ENCODE results near the gene ZNF8.
"Not testable (repeated sequence)": the region's sequence is repeated elsewhere in the genome, so short reads cannot be mapped to it uniquely, and the experiment has no call there.

ZNF8 gene

DNA sequence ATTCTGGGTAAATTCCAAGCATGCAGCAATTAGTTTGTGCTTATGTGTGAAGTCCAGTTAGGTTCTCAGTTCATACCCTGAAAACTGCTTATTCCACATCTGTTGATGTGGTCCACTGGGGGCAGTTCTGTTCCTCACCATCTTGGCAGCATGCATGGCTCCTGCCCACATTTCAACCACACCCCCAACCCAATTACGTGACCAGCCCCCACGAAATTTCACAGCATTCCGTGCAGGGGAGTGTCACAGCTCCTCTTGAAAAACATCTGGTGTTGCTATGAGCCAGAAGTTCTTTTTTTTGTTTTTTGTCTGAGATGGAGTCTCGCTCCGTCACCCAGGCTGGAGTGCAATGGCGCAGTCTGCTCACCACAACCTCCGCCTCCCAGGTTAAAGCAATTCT lies 17.3 kb downstream of the ZNF8 start:
- DNase-seq (ENCODE audit: low read depth) = no peak

DNA sequence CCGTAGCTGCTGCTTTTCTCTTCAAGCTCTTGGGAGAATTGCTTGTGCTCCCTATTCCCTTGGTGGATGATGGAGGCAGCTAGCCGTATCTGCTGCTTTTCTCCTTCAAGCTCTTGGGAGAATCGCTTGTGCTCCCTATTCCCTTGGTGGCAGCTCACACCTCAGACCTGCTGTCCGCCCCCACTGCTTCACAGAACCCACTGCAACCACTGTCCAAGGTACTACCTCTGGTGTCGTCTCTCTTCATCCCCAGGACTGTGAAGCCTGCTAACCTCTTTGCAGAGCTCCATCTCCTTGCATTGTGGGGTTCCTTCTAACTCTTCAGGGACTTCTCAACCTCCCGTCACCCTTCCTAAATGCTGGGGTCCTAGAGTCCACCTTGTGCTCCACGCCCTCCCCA lies 21.9 kb downstream of the ZNF8 start:
- no peak for DNase-seq (ENCODE audit: low read depth)

DNA sequence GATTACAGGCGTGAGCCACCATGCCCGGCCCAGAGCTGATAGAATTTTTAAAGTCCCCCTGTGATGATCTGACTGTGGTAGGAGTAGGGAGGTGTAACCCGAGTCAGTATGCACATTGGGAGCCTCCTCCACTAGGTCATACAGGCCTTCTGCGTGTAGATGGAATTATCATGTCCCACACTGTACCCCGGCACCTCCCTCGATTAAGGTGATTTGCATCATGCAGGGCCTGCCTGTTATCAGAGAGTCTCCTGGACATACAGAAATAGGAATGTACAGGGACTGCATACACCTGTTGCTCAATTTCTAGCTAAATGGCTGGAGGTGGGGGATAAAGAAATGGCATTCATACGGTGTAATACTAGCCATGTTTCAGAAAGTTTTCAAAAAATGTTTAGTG lies 25.5 kb downstream of the ZNF8 start:
- no peak for DNase-seq (ENCODE audit: low read depth)

DNA sequence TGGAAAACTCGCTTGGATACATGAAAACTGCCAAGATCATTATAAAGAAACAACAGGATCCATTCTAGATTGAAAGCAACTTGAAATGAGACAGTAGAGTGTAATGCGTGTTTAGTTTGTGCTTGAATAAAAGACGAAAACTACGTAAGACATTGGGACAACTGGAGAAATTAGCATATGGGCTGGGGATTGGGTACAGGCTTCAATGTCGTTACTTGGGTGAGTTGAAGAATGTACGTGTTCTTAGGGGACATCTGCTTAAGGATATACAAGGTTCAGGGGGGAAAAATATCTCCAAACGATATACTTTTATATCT lies 26.0 kb downstream of the ZNF8 start:
- no peak for DNase-seq (ENCODE audit: low read depth)

DNA sequence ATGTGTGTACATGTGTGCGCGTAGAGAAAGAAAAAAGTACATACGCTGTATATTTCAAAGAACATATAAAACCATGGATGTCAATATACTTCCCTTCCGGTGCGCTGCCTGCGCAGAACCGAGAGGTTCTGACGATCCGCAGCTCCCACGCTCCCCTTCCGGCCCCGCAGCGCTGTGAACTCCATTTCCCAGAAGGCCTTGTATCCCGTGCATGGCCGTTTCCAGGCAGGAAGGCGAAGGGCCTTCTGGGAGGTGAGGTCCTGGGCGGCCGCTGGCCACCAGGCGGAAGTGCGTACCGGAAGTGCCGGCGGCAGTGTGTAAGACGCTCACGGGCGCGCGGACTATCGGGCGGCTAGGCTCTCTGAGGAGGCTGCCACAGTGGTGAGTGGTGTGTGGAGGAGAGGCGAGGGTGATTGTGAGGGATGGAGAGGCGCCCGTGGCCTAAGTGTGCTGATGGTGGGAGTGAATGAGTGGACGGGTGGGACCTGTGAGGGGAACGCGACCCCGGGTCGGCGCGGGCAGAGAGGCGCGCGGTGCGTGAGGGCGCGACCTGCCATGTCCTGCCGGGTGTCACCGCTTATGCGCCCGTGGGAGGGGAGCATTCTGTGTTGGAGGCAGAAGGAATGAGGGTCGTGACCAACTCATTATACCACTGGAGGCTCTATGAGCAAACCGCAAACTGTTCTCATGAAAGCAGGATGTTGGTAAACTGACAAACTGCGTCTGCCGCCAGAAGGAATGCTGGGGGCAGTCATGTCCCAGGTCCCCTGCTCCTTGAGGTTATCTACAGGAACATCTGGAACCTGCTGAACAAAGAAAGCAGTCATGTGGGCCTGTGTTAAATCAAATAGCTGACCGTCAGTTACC lies 26.5 kb downstream of the ZNF8 start, which contains the start of gene ERVK3-1:
ERVK3-1 (plus strand) TSS at position 313 of the 867 bp plus-strand sequence. CDS start 6,792 bp downstream, outside the sequence.
- DNase-seq (ENCODE audit: low read depth) = peak; percentile 93

DNA sequence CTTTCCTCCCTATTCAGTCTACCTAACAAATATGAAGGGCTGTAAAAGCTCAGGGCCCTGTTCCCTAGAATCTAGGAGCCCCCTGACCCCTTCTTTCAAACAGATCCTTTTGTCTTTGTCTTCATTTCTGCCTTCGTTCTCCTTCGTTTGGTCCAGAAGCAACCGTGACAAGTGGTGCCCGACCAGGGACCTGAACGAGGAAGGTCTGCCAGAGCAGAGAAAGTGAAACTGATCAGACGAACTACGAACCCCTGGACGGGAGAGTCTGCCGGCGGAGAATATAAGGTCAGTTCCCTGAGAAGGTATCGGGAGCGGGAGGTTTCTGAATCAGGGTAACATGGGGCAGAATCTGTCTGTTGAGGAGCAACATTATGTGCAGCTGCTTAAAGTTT lies 27.2 kb downstream of the ZNF8 start:
- DNase-seq (ENCODE audit: low read depth) = no peak

DNA sequence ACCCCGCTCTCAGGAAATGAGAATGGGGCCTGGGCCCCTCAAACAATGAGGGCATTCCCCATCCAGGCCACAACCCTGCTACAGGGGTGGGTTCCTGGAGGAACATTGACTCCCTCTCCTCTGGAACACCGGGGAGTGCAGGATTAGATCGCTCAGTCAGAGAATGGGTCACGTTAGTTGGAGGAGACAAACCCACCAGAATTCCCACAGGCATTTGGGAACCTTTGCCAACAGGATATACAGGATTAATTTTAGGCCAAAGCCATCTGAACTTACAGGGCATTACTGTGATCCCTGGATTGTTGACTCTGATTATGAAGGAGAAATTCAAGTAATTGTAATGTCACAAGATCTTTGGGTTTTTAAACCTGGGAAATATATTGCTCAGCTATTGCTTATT lies 29.0 kb downstream of the ZNF8 start:
- no peak for DNase-seq (ENCODE audit: low read depth)

DNA sequence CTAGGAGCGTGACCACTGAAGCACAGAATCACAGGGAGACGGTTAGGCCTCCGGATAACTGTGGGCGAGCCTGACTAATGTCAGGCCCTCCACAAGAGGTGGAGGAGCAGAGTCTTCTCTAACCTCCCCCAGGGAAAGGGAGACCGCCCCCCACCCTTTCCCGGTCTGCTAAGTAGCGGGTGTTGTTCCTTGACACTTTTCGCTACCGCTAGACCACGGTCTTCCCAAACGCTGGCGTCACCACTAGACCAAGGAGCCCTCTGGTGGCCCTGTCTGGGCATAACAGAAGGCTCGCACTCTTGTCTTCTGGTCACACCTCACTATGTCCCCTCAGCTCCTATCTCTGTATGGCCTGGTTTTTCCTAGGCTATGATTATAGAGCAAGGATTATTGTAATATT lies 31.9 kb downstream of the ZNF8 start:
- DNase-seq (ENCODE audit: low read depth) = not testable (repeated sequence)

DNA sequence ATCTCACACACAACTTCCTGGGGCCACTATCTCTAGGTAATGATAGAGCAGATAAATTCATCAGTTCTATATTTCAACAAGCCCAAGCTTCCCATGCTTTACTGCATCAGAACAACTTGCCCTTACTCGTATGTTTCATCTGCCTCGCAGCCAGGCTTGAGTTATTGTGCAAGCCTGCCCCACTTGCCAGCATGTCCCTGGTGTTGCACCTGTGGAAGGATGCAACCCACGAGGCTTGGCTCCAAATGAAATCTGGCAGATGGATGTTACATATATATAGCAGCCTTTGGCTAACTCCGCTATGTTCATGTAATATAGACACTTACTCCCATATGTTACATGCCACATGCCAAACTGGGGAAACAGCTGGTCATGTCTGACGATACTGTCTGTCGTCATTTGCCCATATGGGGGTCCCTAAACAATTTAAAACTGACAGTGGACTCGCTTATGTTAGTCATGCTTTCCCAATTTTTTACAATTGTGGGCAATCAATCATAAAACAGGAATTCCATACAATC lies 32.6 kb downstream of the ZNF8 start:
- DNase-seq (ENCODE audit: low read depth) = no peak

DNA sequence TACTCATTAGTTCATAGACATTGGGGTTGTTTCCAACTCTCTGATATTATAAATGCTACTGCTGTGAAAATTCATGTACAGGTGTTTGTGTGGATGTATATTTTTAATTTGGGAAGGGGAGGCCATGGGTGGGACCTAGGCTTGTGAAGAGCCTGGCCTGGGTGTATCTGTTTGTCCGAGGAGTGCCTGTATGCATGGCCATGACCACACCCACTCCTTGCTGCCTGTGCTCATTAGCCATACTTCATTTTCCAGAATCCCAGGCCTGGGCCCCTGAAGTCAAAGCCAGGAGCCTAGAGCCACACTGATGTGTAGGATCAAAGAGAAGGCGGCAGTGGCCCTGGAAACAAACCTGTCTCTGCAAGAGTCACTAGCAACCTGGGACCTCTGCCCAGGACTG lies 36.8 kb downstream of the ZNF8 start:
- no peak for DNase-seq (ENCODE audit: low read depth)

DNA sequence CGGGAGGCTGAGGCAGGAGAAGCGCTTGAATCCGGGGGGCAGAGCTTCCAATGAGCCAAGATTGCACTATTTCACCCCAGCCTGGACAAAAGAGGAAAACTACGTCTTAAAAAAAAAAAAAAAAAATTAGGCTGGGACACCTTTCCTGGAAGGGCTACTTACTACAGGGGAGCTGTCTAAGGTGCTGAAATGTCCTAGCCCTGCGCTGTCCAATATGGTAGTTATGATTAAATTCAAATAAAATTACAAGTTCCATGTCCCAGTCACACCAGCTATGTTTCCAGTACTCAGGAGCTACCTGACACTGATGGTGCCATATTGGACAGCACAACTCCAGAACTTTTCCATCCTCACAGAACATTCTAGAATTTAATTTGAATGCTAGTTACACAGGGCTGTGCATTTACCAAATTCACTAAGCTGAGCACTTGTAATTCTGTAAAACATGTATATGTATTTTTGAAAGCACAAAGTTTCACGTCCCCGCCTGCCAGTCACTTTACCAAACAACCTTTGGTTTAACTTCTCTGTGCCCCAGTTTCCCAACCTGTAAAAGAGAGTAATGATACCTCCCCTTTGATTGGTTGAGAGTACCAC lies 38.8 kb downstream of the ZNF8 start:
- DNase-seq (ENCODE audit: low read depth) = no peak

DNA sequence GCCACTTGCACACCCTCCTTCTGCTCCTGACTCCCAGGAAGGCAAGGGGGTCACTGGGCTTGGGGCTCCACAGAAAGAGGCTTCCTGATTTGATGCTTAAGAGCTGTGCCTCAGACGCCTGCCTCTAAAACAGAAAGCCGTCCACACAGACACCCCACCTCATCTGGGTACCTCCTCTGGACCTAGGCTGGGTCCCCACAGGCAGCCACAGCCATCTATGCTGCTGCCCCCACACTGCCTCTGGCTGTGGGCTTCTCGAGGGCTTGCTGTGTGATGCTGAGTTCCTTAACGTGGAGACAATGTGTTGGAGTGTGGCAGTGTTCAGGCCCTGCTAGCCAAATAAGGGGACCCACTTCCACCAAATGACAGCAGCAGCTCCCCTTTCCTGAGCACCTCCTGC lies 39.5 kb downstream of the ZNF8 start:
- no peak for DNase-seq (ENCODE audit: low read depth)

DNA sequence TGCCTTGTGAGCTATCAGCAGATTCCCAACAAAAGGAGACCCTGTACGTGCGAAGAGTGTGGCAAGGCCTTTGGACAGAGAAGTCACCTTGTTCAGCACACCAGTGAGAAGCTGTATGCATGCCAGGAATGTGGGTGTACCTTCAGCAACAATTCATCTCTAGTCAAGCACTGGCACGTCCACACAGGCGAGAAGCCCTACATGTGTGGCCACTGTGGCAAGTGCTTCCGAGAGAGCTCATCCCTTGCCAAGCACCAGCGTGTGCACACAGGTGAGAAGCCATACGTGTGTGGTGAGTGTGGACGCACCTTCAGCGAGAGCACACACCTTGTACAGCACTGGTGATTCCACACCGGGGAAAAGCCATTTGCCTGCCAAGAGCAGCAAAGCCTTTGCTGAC lies 40.5 kb downstream of the ZNF8 start:
- DNase-seq (ENCODE audit: low read depth) = no peak

DNA sequence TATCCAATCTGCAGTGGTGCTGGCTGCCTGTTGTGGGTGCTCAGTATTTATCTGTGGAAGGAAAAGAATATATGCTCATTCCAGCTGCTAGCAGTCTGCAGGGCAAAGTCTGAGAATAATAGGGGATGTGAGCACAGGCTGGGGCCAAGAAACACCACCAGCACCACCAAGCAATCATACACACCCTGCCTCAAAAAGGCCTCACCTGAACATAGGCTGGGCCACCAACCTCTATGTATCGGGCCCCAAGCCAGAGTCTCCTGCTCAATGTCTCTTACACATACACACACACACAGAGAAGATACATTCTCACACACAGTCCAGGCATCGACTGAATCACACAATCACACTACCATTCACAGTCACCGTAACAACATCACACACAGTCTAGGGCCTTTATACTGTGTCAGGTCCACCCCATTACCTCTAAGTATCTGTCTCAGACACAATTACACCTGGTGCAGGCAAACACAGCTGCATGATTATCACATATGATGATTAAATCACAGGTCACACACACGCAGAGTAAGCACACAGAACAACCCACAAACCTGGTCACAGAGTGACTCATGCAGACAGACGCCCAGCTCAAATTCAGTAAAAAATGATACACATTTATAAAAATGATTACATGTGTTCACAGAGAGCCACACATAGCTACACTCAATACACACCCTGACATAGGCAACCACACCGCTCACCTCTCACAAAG lies 46.7 kb downstream of the ZNF8 start:
- no peak for DNase-seq (ENCODE audit: low read depth)

DNA sequence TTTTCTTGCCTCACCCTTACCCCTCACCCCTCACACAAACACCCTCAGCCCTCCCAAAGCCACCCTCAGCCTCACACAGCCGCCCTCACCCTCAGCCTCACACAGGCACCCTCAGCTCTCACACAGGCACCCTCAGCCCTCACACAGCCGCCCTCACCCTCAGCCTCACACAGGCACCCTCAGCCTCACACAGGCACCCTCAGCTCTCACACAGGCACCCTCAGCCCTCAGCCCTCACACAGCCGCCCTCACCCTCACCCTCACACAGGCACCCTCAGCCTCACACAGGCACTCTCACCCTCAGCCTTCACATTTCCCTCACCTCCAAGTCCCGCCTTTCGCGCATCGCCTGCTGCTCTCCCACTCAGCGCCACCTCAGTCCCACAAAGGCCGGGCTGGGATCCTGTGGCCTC lies 47.8 kb downstream of the ZNF8 start:
- DNase-seq (ENCODE audit: low read depth) = no peak

DNA sequence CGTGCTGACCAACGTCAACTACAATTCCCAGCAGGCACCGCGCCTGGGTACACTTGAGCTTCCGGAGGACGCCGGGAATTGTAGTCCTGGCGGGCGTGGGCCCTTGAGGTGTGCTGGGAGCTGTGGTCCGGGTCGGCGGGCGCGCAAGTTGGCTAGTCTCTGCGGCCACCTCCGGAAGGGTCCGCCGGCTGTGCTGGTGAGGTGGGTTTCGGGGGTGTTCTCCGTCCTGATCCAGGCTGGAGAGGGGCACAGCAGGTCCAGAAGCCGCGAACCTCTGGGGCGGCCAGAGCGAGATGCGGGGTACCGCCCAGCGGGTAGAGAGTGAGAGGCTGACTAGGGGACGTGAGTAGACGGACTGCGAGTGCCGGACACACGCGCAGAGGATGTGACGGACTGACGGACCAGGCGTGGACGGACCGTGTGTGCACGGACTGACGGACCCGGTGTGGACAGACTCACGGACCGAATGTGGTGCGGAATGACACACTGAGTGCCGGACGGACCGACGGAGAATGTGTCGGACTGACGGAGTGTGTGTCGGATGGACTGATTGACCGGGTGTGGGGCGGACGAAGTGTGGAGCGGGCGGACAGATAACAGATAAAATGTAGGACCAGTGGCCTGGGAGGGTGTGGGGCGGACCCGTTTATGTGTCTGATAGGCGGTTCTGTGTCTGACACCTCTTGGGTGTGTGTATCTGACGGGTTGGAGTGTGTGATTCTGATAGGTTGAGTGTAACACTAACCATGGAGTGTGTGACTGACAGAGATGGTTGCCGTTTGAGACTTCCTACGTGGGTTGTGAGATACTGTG lies 48.4 kb downstream of the ZNF8 start, which contains the start of gene ZSCAN22:
ZSCAN22 (plus strand) TSS at position 81 of the 813 bp plus-strand sequence. CDS start 7,809 bp downstream, outside the sequence.
- DNase-seq (ENCODE audit: low read depth) = peak; percentile 91

DNA sequence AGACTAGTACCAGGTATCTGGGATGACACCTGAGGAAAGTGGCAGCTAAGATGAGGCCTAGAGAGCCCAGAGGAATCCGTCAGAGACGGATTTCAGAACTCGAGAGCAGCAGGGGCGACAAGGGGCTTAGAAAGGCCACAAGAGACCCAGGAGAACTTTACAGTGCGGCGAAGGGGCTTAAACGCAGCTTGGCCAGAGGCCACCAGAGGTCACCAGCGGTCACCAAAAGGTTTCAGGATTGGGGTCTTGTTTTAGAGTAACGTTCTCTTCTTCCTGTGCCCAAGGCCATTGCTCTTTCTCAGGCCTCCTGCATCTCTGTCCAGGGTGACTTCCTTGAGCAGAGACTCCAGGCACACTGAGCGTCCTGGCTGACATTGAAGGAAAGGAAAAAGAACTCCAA lies 50.2 kb downstream of the ZNF8 start:
- DNase-seq (ENCODE audit: low read depth) = no peak

DNA sequence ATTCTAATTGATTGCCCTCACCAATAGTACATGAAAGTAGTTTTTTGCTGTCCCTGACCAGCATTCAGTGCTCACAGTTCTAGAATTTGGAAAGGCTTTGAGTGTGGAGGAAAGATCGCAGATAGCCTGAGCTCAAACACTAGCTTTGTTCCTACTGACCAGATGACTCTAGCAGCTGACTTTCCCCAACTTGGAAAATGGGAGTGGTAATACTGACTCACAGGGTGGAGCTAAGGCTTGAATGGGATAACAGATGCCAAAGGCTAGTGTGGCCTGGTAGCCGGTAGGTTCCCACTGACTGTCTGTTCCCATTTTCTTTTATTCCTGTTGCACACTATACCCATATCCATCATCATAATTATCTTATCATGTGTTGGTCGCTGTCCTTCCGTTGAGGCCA lies 51.7 kb downstream of the ZNF8 start:
- peak; percentile 58 for DNase-seq (ENCODE audit: low read depth)

DNA sequence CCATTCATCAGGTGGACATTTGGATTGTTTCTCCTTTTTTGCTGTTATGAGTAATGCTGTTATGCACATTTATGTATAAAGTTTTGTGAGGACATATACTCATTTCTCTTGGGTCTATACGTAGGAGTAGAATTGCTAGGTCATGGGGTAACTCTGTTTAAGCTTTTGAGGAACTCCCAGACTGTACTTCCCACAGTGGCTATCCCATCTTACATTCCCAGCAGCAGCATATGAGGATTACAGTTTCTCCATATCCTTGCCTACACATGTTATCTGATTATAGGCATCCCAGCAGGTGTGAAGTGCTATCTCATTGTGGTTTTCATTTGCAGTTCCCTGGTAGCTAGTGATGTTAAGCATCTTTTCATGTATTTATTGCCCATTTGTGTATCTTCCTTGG lies 53.9 kb downstream of the ZNF8 start:
- DNase-seq (ENCODE audit: low read depth) = no peak

DNA sequence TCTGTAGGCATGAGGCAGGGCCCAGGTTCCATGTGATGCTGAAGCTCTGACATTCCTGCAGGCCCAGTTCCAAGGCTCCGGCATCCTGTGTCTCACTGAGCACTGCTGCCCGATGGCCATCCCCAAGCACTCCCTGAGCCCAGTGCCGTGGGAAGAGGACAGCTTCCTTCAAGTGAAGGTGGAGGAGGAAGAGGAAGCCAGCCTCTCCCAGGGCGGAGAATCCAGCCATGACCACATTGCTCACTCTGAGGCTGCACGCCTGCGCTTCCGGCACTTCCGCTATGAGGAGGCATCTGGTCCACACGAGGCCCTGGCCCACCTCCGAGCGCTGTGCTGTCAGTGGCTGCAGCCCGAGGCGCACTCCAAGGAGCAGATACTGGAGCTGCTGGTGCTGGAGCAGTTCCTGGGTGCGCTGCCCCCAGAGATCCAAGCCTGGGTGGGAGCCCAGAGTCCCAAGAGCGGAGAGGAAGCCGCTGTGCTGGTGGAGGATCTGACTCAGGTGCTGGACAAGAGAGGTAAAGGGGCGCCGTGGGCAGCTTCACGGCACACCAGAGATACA lies 56.0 kb downstream of the ZNF8 start:
- no peak for DNase-seq (ENCODE audit: low read depth)

DNA sequence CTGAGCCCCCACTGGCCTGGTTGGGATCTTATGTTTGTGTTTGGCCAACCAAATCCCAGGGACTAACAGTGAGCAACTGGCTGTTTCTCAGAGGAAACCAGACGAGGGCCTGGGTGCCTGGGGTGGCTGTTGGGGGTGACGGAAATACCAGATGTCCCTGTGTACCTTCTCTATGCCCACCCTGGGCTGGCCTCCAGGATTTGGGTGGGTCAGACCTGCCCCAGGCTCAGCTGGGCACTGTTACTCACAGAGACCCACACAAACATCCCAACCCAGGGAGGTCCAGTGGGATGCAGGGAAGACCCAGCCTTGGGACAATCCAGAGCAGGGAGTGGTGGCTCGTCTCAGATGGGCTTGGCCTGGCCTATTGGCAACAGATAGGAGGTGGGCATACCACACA lies 56.9 kb downstream of the ZNF8 start:
- DNase-seq (ENCODE audit: low read depth) = no peak

DNA sequence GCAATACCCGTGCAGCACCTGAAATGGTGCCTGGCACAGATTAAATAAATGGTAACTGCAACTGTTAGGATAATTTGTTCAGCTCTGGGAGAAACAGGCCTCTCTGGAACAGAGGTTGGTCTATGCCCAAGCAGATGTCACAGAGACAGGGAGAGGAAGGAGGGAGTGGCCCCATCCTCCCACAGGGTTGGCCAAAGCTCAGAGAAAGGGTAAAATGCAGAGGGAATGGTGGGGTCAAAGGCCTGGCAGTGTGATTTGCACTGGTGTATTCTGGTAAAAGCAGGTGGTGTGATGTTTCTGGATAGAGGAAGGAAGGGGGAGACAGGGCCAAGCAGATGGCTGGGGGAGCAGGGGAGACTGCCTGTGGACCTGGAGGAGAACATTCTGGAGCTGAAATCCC lies 57.5 kb downstream of the ZNF8 start:
- DNase-seq (ENCODE audit: low read depth) = no peak

Measured in GM04504 (cell line).